Stomach (tissue), 9 donors: Measurements from ENCODE around the gene SCN8A. TPM values are rescaled to one million over a fixed set of nuclear protein-coding genes. Genes with fewer than 3 reads are reported as not detected.

Source experiments
- DNase-seq, 2 donors: peaks; one replicate each; pipeline versions ENCODE4 v3.0.0 to v3.0.0-alpha.2; 2013 to 2019
- H3K27ac ChIP-seq, 5 donors: fragments of 200-600 bp in 4 of 5; sonication (generic) in 4 of 5; one replicate each; pipeline ENCODE4 v1.5.1; 2013 to 2019; ENCODE audit warnings: mild to moderate bottlenecking in 1 of 5, moderate library complexity in 1 of 5
- H3K27me3 ChIP-seq, 3 donors: fragments of 200-600 bp; sonication (generic); one replicate each; pipeline ENCODE4 v1.5.1; 2017 to 2019; ENCODE audit warnings: mixed run types in 1 of 3
- H3K36me3 ChIP-seq, 4 donors: fragments of 200-600 bp; sonication (generic); 1 replicate in 3 of 4; 2 replicates in 1 of 4; pipeline ENCODE4 v1.5.1; 2016 to 2019
- H3K4me1 ChIP-seq, 4 donors: fragments of 200-600 bp; sonication (generic); one replicate each; pipeline ENCODE4 v1.5.1; 2016 to 2019
- H3K4me3 ChIP-seq, 4 donors: fragments of 200-600 bp; sonication (generic) in 3 of 4; one replicate each; pipeline ENCODE4 v1.5.1; 2016 to 2019; ENCODE audit warnings: mild to moderate bottlenecking in 1 of 4
- H3K9me3 ChIP-seq, 4 donors: fragments of 200-600 bp; sonication (generic); one replicate each; pipeline ENCODE4 v1.5.1; 2016 to 2019
- CTCF ChIP-seq, 7 experiments: fragments of 450-650 bp in 4 of 7; fragments of 200-600 bp in 3 of 7; sonication (generic) in 3 of 7; IDR thresholded peaks; one replicate each; pipeline ENCODE4 v1.5.1; 2016 to 2019; ENCODE audit warnings: antibody characterized with exemption in 7 of 7, control low read depth in 2 of 7, mild to moderate bottlenecking in 1 of 7
- EP300 ChIP-seq: sonication (generic); formaldehyde crosslinking; IDR thresholded peaks from one replicate; pipeline ENCODE4 v1.6.1; 2017; ENCODE audit warnings: antibody characterized with exemption
- POLR2A ChIP-seq, 4 donors: fragments of 450-650 bp; IDR thresholded peaks; one replicate each; pipeline ENCODE4 v1.6.1; 2016; ENCODE audit warnings: antibody characterized with exemption in 4 of 4, control low read depth in 2 of 4, mild to moderate bottlenecking in 1 of 4, moderate library complexity in 1 of 4
- POLR2AphosphoS5 ChIP-seq, 3 donors: sonication (generic); formaldehyde crosslinking; IDR thresholded peaks; one replicate each; pipeline ENCODE4 v1.6.1; 2016; ENCODE audit warnings: antibody characterized with exemption in 3 of 3
- WGBS, 5 donors: extraction: QIAGEN DNeasy Blood & Tissue Kit in 3 of 5; methylation state at CpG; one replicate each; pipeline versions ENCODE4 v1.1.5 to v1.1.7; 2013 to 2018; 5-methylcytosine and 5-hydroxymethylcytosine counted together
- intact Hi-C: fragments of 100-400 bp; cut with DNase I; formaldehyde crosslinking; loops from one replicate; pipeline ENCODE4 v1.15.1; 2023; ENCODE audit warnings: low total_unique reads
- polyA plus RNA-seq, 3 donors: library from polyadenylated mRNA; stranded (reverse); fragments of 200-250 nt; gene quantifications; one replicate each; pipeline ENCODE4 v1.2.3, GENCODE V29; 2013
- total RNA-seq, 5 donors: library from RNA; depleted of rRNA; stranded (reverse); fragments of >200 nt; gene quantifications; one replicate each; pipeline versions ENCODE4 v1.1.0 to v1.2.3, GENCODE V29; 2014 to 2016
- donor health status: healthy with polysubstance abuse.
- donor health status: Bipolar disorder and iron deficiency.
- donor health status: healthy.

Gene SCN8A
- total and polyA plus RNA-seq, 8 donors = 0.08 to 19.6 (median 1.2) TPM

- Histone ChIP-seq H3K9me3 (no peaks in the 10 kb centered on the region), H3K36me3 (no peaks in the 10 kb centered on the region), H3K4me3 (no peak overlapping the region), H3K27me3 (no peaks in the 10 kb centered on the region), H3K4me1 (no peaks in the 10 kb centered on the region), H3K27ac (no peak overlapping the region)
- TF ChIP-seq CTCF (IDR thresholded peaks at IDR 0.05) = no peak
- no peak for TF ChIP-seq EP300
- no peak for TF ChIP-seq POLR2A (IDR thresholded peaks at IDR 0.05)
- TF ChIP-seq POLR2AphosphoS5 (IDR thresholded peaks at IDR 0.05) = no peak
- WGBS, 5 donors = 67 to 78% (median 71%) methylated on average over 5 of the region's 5 CpGs
- no peak for DNase-seq
- intact Hi-C loops = no loop called here
These were observed 75.7 kb downstream of the SCN8A start for GRCh38 chr12:51666696-51667095.

- no peak for TF ChIP-seq CTCF (IDR thresholded peaks at IDR 0.05)
- TF ChIP-seq POLR2AphosphoS5 (IDR thresholded peaks at IDR 0.05) = no peak
- no peak for TF ChIP-seq POLR2A (IDR thresholded peaks at IDR 0.05)
- Histone ChIP-seq H3K4me1 (no peaks in the 10 kb centered on the region), H3K36me3 (no peaks in the 10 kb centered on the region), H3K27me3 (no peaks in the 10 kb centered on the region), H3K4me3 (no peak overlapping the region), H3K9me3 (no peaks in the 10 kb centered on the region), H3K27ac (no peak overlapping the region)
- intact Hi-C loops = no loop called here
- DNase-seq = no peak
- WGBS, 5 donors = 93 to 99% (median 98%) methylated on average over 2 of the region's 2 CpGs
These were observed 76.2 kb downstream of the SCN8A start for GRCh38 chr12:51667269-51667668.

- 85 to 92% (median 87%) methylated on average over 2 of the region's 2 CpGs for WGBS, 5 donors
- Histone ChIP-seq H3K4me3 (no peak overlapping the region), H3K36me3 (no peaks in the 10 kb centered on the region), H3K27ac (no peak overlapping the region), H3K4me1 (no peaks in the 10 kb centered on the region), H3K9me3 (no peaks in the 10 kb centered on the region), H3K27me3 (no peaks in the 10 kb centered on the region)
- no peak for TF ChIP-seq CTCF (IDR thresholded peaks at IDR 0.05)
- TF ChIP-seq POLR2A (IDR thresholded peaks at IDR 0.05) = no peak
- TF ChIP-seq POLR2AphosphoS5 (IDR thresholded peaks at IDR 0.05) = no peak
- no peak for TF ChIP-seq EP300
- intact Hi-C loops = no loop called here
- no peak for DNase-seq
These were observed 78.2 kb downstream of the SCN8A start for GRCh38 chr12:51669271-51669670.

- no peak overlapping the region for H3K27ac ChIP-seq
- no peaks in the 10 kb centered on the region for H3K9me3 ChIP-seq
- H3K4me1 ChIP-seq = no peaks in the 10 kb centered on the region
- DNase-seq = no peak
- no peak overlapping the region for H3K4me3 ChIP-seq
- intact Hi-C loops = no loop called here
- no peaks in the 10 kb centered on the region for H3K27me3 ChIP-seq
- WGBS, 5 donors = 90 to 100% (median 98%) methylated on average over 1 of the region's 1 CpG
- no peaks in the 10 kb centered on the region for H3K36me3 ChIP-seq
- TF ChIP-seq CTCF (IDR thresholded peaks at IDR 0.05) (no peak), EP300 (no peak), POLR2A (IDR thresholded peaks at IDR 0.05) (no peak), POLR2AphosphoS5 (IDR thresholded peaks at IDR 0.05) (no peak)
These were observed 79.0 kb downstream of the SCN8A start for GRCh38 chr12:51669996-51670395.
